KOPT-K1 (cell line): ENCODE measurements around the gene POU6F2.

Experiments
- H3K27ac ChIP-seq: fragments of 200-600 bp; sonication (generic); 2 replicates; pipeline ENCODE4 v1.5.1; 2016; ENCODE audit warnings: antibody characterized with exemption, mild to moderate bottlenecking, low read depth, low read length; ENCODE audit not compliant: poor library complexity, severe bottlenecking
- H3K36me3 ChIP-seq: fragments of 200-600 bp; sonication (generic); 2 replicates; pipeline ENCODE4 v1.5.1; 2017; ENCODE audit warnings: antibody characterized with exemption, mild to moderate bottlenecking, low read length, moderate library complexity; ENCODE audit not compliant: insufficient read depth
- H3K9me3 ChIP-seq: fragments of 200-600 bp; sonication (generic); 2 replicates; pipeline ENCODE4 v1.5.1; 2017; ENCODE audit warnings: antibody characterized with exemption, low read length, mild to moderate bottlenecking; ENCODE audit not compliant: insufficient read depth, poor library complexity, severe bottlenecking

POU6F2 gene

DNA sequence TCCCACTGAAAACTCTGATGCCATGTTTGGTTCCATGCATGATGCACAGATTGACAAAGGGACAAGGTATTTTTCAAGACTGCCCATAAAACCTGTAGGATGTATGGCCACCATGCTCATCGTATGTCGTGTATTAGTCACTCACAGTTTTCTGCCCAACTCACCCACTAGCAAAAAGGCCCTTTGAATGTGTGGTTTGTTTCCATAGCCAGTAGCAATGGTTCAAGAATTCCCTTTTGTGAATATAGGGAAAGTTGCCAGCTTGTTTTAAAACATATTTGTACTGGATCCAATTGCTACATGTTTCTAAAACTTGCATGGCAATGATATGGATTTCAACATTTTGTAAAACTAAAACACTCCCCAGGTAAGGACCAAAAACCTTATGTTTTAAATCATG, 307.5 kb downstream of the POU6F2 start:
- Histone ChIP-seq H3K36me3 (no peaks in the 10 kb centered on the region), H3K27ac (no peak overlapping the region)

DNA sequence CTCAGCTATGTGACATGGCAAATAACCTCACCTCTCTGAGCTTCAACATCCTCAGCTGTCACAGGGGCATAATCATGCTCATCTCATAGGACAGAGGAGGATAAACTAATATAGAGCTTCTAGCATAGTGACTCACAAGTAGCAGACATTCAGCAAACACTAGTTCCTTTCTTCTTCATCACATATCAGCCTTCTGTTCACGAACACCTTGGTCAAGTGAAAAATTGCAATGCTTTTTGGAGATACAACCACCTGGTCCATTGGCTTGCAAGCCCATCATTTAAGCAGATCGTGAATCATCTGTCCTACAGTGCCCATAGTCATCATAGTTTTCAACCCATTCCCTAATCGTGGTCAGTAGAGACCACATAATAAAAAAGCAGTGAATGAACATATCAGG, 310.6 kb downstream of the POU6F2 start:
- Histone ChIP-seq H3K36me3 (no peaks in the 10 kb centered on the region), H3K9me3 (no peaks in the 10 kb centered on the region), H3K27ac (no peak overlapping the region)

More for the DNA sequence above, 307.5 kb downstream of the POU6F2 start:
- no peaks in the 10 kb centered on the region for H3K9me3 ChIP-seq

DNA sequence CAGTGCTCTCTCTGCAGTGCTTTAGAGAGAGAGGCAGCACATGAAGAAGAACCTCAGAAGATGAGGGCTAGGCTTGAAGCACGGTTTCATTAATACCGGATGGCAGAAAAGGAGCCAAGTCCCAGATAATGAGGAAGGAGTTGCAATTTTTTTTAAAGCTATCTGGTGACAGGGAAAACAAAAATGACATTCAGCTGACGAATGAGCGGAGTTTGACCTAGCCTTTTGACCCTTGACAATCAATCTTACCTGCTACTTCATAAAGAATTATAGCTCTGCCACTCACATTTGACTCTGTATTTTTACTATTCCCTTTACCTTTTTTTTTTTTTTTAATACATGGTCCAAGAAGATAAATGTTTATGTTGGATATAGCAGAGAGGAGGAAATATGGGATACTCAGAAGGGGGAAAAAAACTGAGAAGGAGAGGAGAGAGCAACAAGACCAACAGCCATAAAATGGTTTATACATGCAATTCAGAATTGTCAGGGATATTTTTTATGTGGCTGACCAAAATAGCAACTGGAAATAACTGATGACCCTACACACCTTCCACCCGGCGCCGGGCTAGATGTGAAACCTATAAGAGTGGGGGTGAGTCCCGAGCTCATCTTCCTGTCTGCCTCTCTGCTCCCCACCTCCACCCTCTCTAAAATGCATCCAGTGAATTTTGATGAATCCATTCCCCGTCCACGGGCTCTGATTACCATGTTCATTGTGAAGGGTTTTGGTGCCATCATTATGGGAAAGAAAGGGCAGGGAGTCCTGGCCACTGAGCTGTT, 314.1 kb downstream of the POU6F2 start:
- H3K9me3 ChIP-seq: no peaks in the 10 kb centered on the region
- no peaks in the 10 kb centered on the region for H3K36me3 ChIP-seq
- H3K27ac ChIP-seq: no peak overlapping the region

GRCh38 chr7:39293056-39293823, 315.5 kb downstream of the POU6F2 start:
- no peak overlapping the region for H3K27ac ChIP-seq
- no peaks in the 10 kb centered on the region for H3K9me3 ChIP-seq

GRCh38 chr7:39294022-39294421, 316.3 kb downstream of the POU6F2 start:
- Histone ChIP-seq H3K27ac (no peak overlapping the region), H3K36me3 (no peaks in the 10 kb centered on the region), H3K9me3 (no peaks in the 10 kb centered on the region)

More at GRCh38 chr7:39293056-39293823, 315.5 kb downstream of the POU6F2 start:
- H3K36me3 ChIP-seq: no peaks in the 10 kb centered on the region

GRCh38 chr7:39295796-39296195, 318.1 kb downstream of the POU6F2 start:
- H3K36me3 ChIP-seq: no peaks in the 10 kb centered on the region
- H3K27ac ChIP-seq: no peak overlapping the region
- H3K9me3 ChIP-seq: no peaks in the 10 kb centered on the region

DNA sequence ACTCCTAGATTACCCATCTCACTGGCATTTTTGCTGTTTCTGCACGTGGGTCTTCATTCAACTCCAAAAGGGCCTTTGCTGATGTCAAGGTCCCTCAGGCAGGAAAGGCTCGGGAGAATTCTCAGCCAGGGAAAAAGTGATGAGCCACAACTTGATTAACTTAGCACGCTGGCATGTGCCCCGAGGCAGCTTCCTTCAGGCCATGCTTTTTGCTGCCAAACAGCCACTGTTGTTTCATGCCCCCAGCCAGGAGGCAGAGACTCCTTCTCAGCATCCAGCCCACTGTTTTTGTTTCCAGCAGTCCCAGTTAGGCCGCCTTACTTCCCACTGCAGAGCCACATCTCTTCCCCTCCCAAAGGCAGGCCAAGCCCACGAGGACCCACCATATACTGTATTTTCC, 322.0 kb downstream of the POU6F2 start:
- Histone ChIP-seq H3K9me3 (no peaks in the 10 kb centered on the region), H3K27ac (no peak overlapping the region), H3K36me3 (no peaks in the 10 kb centered on the region)

DNA sequence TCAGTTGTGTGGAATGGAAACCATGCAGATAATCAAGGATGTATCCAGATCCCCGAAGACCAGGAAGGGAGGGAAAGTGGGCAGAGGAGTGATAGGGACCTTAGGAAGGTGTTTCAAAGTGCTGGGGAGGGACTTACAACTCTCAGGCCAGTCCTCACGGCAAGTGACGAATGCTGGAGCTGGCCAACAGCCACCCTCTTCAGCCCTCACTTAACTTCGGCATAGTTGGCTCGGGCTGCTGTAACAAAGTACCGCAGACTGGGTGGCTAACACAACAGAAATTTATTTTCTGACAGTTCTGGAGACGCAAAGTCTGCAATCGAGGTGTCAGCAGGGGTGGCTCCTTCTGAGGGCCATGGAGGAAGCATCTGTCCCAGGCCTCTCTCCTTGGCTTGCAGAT, 322.6 kb downstream of the POU6F2 start:
- no peak overlapping the region for H3K27ac ChIP-seq
- no peaks in the 10 kb centered on the region for H3K9me3 ChIP-seq
- no peaks in the 10 kb centered on the region for H3K36me3 ChIP-seq

- no peaks in the 10 kb centered on the region for H3K9me3 ChIP-seq
- H3K36me3 ChIP-seq: no peaks in the 10 kb centered on the region
- no peak overlapping the region for H3K27ac ChIP-seq
These were observed 323.8 kb downstream of the POU6F2 start for GRCh38 chr7:39301543-39301942.

DNA sequence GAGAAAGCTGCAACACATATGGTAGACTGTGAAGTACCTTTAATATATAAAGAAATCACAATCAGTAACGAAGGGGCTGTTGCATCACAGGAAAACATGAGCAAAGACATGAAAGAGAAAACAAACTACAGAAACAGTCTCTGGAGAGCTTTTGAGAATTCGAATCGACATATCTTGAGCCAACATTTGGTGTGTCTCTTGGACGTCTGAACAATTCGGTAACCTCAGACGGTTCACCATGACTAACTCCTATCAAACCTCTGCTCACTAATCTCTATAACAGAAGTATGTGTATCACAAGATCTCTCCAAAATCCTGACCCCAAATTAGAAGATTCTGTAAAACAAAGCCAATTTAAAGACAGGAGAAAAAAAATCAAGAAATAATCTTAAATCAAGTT, 326.5 kb downstream of the POU6F2 start:
- Histone ChIP-seq H3K27ac (no peak overlapping the region), H3K9me3 (no peaks in the 10 kb centered on the region), H3K36me3 (no peaks in the 10 kb centered on the region)

GRCh38 chr7:39304668-39305405, 327.1 kb downstream of the POU6F2 start:
- Histone ChIP-seq H3K9me3 (no peaks in the 10 kb centered on the region), H3K27ac (no peak overlapping the region), H3K36me3 (no peaks in the 10 kb centered on the region)

GRCh38 chr7:39306016-39306570, 328.4 kb downstream of the POU6F2 start:
- no peak overlapping the region for H3K27ac ChIP-seq
- H3K36me3 ChIP-seq: no peaks in the 10 kb centered on the region
- no peaks in the 10 kb centered on the region for H3K9me3 ChIP-seq

DNA sequence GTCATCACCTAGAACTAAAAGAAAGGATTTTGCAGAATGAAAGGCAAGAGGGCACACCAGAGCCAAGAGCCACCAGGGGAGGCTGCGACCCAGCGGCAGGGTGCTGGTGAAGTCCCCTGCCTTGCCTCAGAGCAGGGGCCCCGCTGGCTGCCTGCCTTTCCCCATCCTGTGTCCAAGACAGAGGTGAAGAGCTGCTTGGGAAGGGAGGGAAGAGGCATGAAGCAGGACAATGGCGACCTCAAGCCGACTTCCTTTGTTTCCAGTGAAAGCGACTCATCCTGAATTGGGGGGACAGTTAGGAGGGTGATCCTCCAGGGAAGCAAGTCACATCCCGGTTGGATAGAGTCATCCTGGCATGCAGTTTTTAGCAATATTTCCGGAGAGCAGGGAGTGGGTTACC, 333.0 kb downstream of the POU6F2 start:
- no peaks in the 10 kb centered on the region for H3K9me3 ChIP-seq
- no peak overlapping the region for H3K27ac ChIP-seq
- no peaks in the 10 kb centered on the region for H3K36me3 ChIP-seq

DNA sequence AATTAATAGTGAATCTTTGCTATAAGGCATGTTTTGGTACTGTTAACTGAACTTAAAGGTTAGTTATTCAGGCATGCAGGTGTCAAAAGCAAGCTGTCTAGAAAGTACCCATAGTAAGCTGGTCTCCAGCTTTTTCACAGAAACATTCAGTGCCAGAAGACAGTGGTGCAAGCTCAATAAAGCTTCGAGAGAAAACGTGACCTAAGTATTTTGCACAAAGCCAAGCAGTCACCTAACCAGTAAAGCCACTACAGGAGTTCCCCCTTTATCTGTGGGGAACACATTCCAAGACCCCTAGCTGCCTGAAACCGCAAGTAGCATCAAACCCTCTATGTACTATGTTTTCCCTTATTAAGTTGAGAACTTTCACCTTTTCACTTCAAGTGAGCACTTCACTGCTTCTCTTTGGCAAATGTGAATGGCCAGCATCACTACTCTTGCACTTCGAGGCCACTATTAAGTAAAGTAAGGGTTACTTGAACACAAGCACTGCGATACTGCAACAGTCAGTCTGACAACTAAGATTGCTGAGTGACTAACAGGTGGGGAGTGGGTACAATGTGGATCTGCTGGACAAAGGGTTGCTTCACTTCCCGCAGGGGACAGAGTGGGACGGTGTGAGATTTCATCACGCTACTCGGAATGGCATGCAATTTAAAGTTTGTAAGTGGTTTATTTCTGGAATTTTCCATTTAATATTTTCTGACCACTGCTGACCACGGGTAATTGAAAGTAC, 334.7 kb downstream of the POU6F2 start:
- H3K36me3 ChIP-seq: no peaks in the 10 kb centered on the region

More for the DNA sequence above, 334.7 kb downstream of the POU6F2 start:
- Histone ChIP-seq H3K9me3 (no peaks in the 10 kb centered on the region), H3K27ac (no peak overlapping the region)
